ENCODE results near the gene CACNA1G. TPM values are rescaled to one million over a fixed set of nuclear protein-coding genes. Genes with fewer than 3 reads are reported as not detected.

CACNA1G gene
- total RNA-seq, 1 donor: under 0.01 TPM

DNA sequence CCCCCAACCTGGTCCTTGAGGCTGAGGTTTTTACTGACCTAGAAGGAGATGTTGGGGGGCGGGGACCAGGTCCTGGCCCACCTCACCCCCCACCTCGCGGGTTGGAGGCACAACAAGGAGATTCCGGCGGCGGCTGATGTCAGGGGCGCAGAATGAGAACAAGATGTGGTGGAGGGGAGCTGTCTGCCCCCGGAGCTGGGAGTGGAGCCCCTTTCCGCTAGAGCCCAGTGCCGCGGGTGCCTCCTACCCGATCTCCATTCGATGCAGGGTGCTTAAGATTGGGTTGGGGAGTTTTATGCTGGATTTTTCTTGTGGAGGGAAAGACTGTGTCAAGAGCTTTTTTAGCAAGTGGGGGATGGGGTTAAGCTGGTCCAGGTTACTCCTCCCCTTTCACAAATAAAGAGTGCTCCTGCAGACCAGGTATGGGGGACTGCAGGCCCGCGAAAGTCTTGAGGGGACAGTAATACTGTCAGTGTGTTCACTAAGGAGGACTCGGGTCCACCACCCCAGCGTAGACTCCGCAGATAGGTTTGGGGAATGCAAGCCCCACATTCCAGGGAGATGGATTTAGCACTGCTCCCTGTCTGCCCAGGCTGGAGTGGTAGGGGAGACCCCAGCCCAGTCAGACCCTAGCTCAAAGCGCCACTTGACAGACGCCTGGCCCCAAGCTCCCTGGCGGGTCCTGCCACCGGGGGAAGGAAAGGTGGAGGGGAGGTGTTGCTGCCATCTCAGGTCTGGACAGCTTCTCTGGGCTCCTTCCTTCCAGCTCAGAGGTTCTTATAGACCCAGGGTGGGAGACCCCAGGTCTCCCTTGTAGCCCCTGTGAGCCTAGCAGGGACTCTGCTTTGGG lies 2.0 kb downstream of the CACNA1G start:
- Histone ChIP-seq H2AFZ (ENCODE audit: low read length) (no peak overlapping the region), H3K9me3 (ENCODE audit: low read depth, low read length) (no peaks in the 10 kb centered on the region), H3K27ac (ENCODE audit: low read depth, low read length) (no peak overlapping the region), H3K27me3 (ENCODE audit: insufficient read depth, low read length) (peaks cover 67% of the 10 kb centered on the region), H4K20me1 (ENCODE audit: insufficient read depth, low read length) (no peaks in the 10 kb centered on the region), H3K4me1 (ENCODE audit: insufficient read depth, low read length) (peaks cover 19% of the 10 kb centered on the region), H3K4me3 (ENCODE audit: insufficient read depth, low read length) (no peak overlapping the region), H3K79me2 (ENCODE audit: insufficient read depth, low read length) (no peaks in the 10 kb centered on the region), H3K36me3 (ENCODE audit: insufficient read depth, low read length) (no peaks in the 10 kb centered on the region), H3K4me2 (ENCODE audit: insufficient read depth, low read length) (no peak overlapping the region)
- no peak for TF ChIP-seq CTCF (IDR thresholded peaks at IDR 0.05; ENCODE audit: extremely low read depth, low read depth, low read length)
- DNase-seq (ENCODE audit: insufficient read length, low spot score, missing footprints): no peak

- peaks cover 65% of the 10 kb centered on the region for H3K27me3 ChIP-seq (ENCODE audit: insufficient read depth, low read length)
- DNase-seq (ENCODE audit: insufficient read length, low spot score, missing footprints): no peak
- H3K27ac ChIP-seq (ENCODE audit: low read depth, low read length): no peak overlapping the region
- H4K20me1 ChIP-seq (ENCODE audit: insufficient read depth, low read length): no peaks in the 10 kb centered on the region
- no peak for TF ChIP-seq CTCF (IDR thresholded peaks at IDR 0.05; ENCODE audit: extremely low read depth, low read depth, low read length)
- no peak overlapping the region for H2AFZ ChIP-seq (ENCODE audit: low read length)
- H3K4me1 ChIP-seq (ENCODE audit: insufficient read depth, low read length): peaks cover 19% of the 10 kb centered on the region
- no peak overlapping the region for H3K4me3 ChIP-seq (ENCODE audit: insufficient read depth, low read length)
- H3K9me3 ChIP-seq (ENCODE audit: low read depth, low read length): no peaks in the 10 kb centered on the region
- no peaks in the 10 kb centered on the region for H3K36me3 ChIP-seq (ENCODE audit: insufficient read depth, low read length)
- H3K4me2 ChIP-seq (ENCODE audit: insufficient read depth, low read length): no peak overlapping the region
- no peaks in the 10 kb centered on the region for H3K79me2 ChIP-seq (ENCODE audit: insufficient read depth, low read length)
Measured at GRCh38 chr17:50563092-50563511, 2.6 kb downstream of the CACNA1G start.

DNA sequence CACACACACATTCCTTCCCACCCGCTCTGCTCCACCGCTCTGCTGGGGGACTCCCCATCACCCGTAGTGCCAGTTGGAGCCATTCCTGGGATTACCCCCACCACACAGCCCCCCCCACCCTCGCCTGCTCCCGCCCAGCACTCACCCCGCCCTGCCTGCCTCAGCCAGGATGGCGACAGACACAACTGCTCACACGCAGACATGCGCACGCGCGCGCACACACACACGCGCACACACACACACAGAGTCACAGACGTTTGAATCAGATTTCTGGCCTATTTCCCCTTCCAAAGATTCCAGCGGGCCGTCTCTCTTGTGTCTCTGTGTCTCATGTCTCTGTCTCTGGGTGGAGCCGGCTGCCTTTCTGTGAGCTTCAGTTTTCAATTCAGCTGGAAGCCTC lies 4.4 kb downstream of the CACNA1G start:
- Histone ChIP-seq H3K4me2 (ENCODE audit: insufficient read depth, low read length) (peak overlapping the region; percentile 58), H3K9me3 (ENCODE audit: low read depth, low read length) (no peaks in the 10 kb centered on the region), H4K20me1 (ENCODE audit: insufficient read depth, low read length) (no peaks in the 10 kb centered on the region), H3K27ac (ENCODE audit: low read depth, low read length) (no peak overlapping the region), H3K4me1 (ENCODE audit: insufficient read depth, low read length) (peaks cover 13% of the 10 kb centered on the region), H3K27me3 (ENCODE audit: insufficient read depth, low read length) (peaks cover 47% of the 10 kb centered on the region), H2AFZ (ENCODE audit: low read length) (peak overlapping the region; percentile 62), H3K36me3 (ENCODE audit: insufficient read depth, low read length) (no peaks in the 10 kb centered on the region), H3K4me3 (ENCODE audit: insufficient read depth, low read length) (peak overlapping the region; percentile 45), H3K79me2 (ENCODE audit: insufficient read depth, low read length) (no peaks in the 10 kb centered on the region)
- TF ChIP-seq CTCF (IDR thresholded peaks at IDR 0.05; ENCODE audit: extremely low read depth, low read depth, low read length): no peak
- peak; percentile 92 for DNase-seq (ENCODE audit: insufficient read length, low spot score, missing footprints)
